ENCODE measurements around the gene OR8H3.

DNA sequence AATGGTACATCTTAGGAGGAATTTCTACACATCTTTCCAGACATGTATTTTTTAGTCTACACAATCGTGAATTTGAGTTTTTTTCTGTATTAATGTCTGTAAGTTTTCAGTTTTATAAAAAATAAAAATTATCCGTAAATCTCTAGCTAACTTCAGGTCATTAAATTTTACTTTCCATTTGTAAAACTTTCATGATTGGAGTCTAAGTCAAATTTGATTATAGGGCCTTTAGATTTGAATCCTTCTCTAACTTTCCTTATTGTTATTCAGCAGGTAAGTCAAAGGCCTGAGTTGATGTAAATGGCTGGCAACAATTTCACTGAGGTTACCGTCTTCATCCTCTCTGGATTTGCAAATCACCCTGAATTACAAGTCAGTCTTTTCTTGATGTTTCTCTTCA, 29.2 kb upstream of the OR8H3 start, which contains the start of gene OR8I2:
- no peak for TF ChIP-seq RARB (CRISPR knock-in tag; IDR thresholded peaks at IDR 0.05)
- TF ChIP-seq ZNF565 (CRISPR knock-in tag; conservative IDR thresholded peaks at IDR 0.05; ENCODE audit: low read depth), result no peak
- no peak for TF ChIP-seq BACH2 (CRISPR knock-in tag; IDR thresholded peaks at IDR 0.05; ENCODE audit: borderline replicate concordance)
- no peak for TF ChIP-seq TCF4 (CRISPR knock-in tag; IDR thresholded peaks at IDR 0.05; ENCODE audit: borderline replicate concordance)
- no peak for TF ChIP-seq CREB5 (CRISPR knock-in tag; IDR thresholded peaks at IDR 0.05; ENCODE audit: low read depth)

Data from SK-N-SH treated with all-trans-retinoic acid at 6 μM for 48 hours (cell line).